Measurements from ENCODE around the gene SLC24A3.

The SLC24A3 gene

DNA sequence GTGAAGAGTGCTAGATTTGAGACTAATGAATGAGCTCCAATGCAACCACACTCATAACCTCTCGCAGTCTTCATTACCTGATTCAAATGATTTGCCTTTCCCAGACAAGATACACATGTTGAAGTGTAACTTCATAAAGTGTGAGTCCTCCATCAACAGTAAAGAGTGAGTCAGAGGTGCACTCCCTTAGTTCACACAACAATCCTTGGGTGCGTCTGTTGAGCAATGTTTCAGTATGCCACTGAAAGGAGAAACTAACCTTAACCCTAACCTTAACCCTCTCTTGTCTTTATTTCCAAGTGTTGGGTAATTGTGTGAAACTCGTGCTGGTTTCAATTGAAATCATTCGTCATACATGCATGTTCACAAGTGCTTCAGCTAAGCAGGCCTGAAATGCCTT, 524.6 kb downstream of the SLC24A3 start:
- no peak for DNase-seq (ENCODE audit: extremely low read depth, insufficient read length)
- TF ChIP-seq, protein P1, sequence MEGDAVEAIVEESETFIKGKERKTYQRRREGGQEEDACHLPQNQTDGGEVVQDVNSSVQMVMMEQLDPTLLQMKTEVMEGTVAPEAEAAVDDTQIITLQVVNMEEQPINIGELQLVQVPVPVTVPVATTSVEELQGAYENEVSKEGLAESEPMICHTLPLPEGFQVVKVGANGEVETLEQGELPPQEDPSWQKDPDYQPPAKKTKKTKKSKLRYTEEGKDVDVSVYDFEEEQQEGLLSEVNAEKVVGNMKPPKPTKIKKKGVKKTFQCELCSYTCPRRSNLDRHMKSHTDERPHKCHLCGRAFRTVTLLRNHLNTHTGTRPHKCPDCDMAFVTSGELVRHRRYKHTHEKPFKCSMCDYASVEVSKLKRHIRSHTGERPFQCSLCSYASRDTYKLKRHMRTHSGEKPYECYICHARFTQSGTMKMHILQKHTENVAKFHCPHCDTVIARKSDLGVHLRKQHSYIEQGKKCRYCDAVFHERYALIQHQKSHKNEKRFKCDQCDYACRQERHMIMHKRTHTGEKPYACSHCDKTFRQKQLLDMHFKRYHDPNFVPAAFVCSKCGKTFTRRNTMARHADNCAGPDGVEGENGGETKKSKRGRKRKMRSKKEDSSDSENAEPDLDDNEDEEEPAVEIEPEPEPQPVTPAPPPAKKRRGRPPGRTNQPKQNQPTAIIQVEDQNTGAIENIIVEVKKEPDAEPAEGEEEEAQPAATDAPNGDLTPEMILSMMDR (IDR thresholded peaks at IDR 0.05; ENCODE audit: insufficient read depth, low read length, poor library complexity, severe bottlenecking) = no peak
- H3K36me3 ChIP-seq (ENCODE audit: control insufficient read depth, insufficient read depth, low read length) = no peaks in the 10 kb centered on the region
- H3K27me3 ChIP-seq (replicated peaks; ENCODE audit: control insufficient read depth, insufficient read depth, low read length) = no peaks in the 10 kb centered on the region; the same call in 1 of the 2 replicates
- H3K4me3 ChIP-seq (replicated peaks; ENCODE audit: low read depth, low read length) = no peak overlapping the region

DNA sequence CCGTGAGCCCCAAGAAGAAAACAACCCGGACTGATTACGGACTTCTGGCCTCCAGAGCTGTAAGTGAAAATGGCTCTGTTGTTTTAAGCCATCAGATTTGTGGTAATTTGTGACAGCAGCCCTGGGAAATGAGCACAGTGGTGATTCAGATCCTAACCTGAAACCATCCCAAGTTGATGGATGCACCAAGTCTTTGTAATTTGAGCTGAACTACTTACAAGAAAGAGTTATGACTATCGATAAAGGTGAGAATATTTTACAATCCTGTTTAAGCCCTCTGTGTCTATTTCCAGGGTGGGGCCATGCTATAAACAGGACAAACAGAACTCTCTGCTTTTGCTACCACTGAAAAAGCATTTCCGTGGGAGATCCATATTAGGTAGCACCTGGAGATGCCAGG, 526.5 kb downstream of the SLC24A3 start:
- no peak for DNase-seq (ENCODE audit: extremely low read depth, insufficient read length)

DNA sequence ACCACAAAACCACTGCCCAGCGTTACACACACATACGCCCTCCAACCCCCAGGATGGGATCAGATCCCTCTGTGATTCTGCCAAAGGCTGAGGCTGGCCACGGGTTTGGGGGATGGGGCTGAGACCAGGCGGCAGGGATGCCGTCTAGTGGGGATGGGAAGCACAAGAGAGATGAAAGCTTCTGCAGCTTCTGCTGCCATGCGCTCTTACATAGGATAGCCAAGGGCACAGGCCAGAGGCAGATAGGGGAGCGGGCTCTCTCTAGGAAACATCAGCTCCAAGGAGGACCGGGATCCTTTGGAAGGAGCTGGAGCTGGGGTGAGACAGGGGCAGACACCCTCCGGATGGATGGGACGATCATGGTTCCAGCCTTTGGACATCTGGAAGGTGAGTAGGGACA, 526.9 kb downstream of the SLC24A3 start:
- H3K27me3 ChIP-seq (replicated peaks; ENCODE audit: control insufficient read depth, insufficient read depth, low read length) = no peaks in the 10 kb centered on the region; the same call in 1 of the 2 replicates
- TF ChIP-seq, protein P1 (IDR thresholded peaks at IDR 0.05; ENCODE audit: insufficient read depth, low read length, poor library complexity, severe bottlenecking) = no peak
- no peaks in the 10 kb centered on the region for H3K36me3 ChIP-seq (ENCODE audit: control insufficient read depth, insufficient read depth, low read length)
- DNase-seq (ENCODE audit: extremely low read depth, insufficient read length) = no peak
- no peak overlapping the region for H3K4me3 ChIP-seq (replicated peaks; ENCODE audit: low read depth, low read length)

More for the DNA sequence above, 526.5 kb downstream of the SLC24A3 start:
- Histone ChIP-seq H3K27me3 (replicated peaks; ENCODE audit: control insufficient read depth, insufficient read depth, low read length) (no peaks in the 10 kb centered on the region; the same call in 1 of the 2 replicates), H3K4me3 (replicated peaks; ENCODE audit: low read depth, low read length) (no peak overlapping the region), H3K36me3 (ENCODE audit: control insufficient read depth, insufficient read depth, low read length) (no peaks in the 10 kb centered on the region)
- TF ChIP-seq, protein P1 (IDR thresholded peaks at IDR 0.05; ENCODE audit: insufficient read depth, low read length, poor library complexity, severe bottlenecking) = no peak

DNA sequence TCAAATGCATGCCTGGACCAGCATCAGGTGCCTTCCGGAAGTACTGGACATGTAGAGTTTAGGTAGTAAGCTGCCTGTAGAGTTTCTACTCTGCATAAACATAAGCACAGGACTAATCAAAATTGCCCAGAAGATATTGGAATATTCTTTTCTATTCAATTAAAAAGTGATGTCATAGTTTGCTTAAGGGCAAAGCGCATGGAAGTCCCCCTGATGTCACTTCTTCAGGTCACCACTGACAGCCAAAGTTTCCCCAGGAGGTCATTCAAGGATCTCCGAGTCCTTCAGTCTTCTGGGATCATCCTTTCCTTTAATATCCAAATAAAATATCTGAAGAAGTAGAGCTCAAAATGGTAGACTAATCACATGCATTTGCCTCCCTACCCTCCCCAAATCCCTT, 528.1 kb downstream of the SLC24A3 start:
- TF ChIP-seq, protein P1 (IDR thresholded peaks at IDR 0.05; ENCODE audit: insufficient read depth, low read length, poor library complexity, severe bottlenecking) = no peak
- H3K36me3 ChIP-seq (ENCODE audit: control insufficient read depth, insufficient read depth, low read length) = no peaks in the 10 kb centered on the region
- H3K4me3 ChIP-seq (replicated peaks; ENCODE audit: low read depth, low read length) = no peak overlapping the region
- no peak for DNase-seq (ENCODE audit: extremely low read depth, insufficient read length)
- no peaks in the 10 kb centered on the region; the same call in 1 of the 2 replicates for H3K27me3 ChIP-seq (replicated peaks; ENCODE audit: control insufficient read depth, insufficient read depth, low read length)

DNA sequence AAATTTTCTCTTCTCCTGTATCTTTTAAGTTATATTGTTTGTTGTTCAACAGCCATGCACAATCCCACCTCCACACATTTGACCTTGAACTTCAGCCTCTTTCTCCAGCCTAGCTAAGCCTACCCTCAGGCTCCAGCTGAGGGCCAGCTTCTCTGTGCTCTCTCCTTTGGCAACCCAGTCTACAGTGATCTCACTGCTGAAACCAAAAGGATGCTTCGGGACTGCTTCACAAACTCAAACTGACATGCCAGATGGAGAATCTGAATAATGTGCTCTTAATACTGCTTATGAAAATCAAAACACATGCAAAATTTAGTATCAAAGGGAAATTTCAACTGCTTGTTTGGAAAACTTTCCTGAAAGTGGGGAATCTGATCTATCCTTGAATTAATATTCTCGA, 529.5 kb downstream of the SLC24A3 start:
- H3K27me3 ChIP-seq (replicated peaks; ENCODE audit: control insufficient read depth, insufficient read depth, low read length) = no peaks in the 10 kb centered on the region; the same call in 1 of the 2 replicates
- H3K36me3 ChIP-seq (ENCODE audit: control insufficient read depth, insufficient read depth, low read length) = no peaks in the 10 kb centered on the region
- no peak overlapping the region for H3K4me3 ChIP-seq (replicated peaks; ENCODE audit: low read depth, low read length)
- DNase-seq (ENCODE audit: extremely low read depth, insufficient read length) = no peak
- TF ChIP-seq, protein P1 (IDR thresholded peaks at IDR 0.05; ENCODE audit: insufficient read depth, low read length, poor library complexity, severe bottlenecking) = no peak
